NOMO-1 treated with dmso at 0.1 percent for 144 hours (cell line): ENCODE results near the gene YTHDF2.
"Not testable (repeated sequence)": the region's sequence is repeated elsewhere in the genome, so short reads cannot be mapped to it uniquely, and the experiment has no call there.

Experiments used
- DNase-seq: peaks from one replicate; lab custom pipeline; 2025; ENCODE audit not compliant: unreplicated experiment; lab: John Stamatoyannopoulos, UW

Gene YTHDF2

GRCh38 chr1:28736450-28737306 lies at the start of gene YTHDF2:
Gene YTHDF2, plus strand, starts transcription at chr1:28736940. Its CDS starts 181 bp downstream, at chr1:28737121.
- DNase-seq = peak; percentile 96

GRCh38 chr1:28691627-28692026 lies 45.1 kb upstream of the YTHDF2 start:
- not testable (repeated sequence) for DNase-seq

GRCh38 chr1:28703629-28704028 lies 33.1 kb upstream of the YTHDF2 start:
- DNase-seq = no peak

GRCh38 chr1:28716336-28716735 lies 20.4 kb upstream of the YTHDF2 start:
- DNase-seq = no peak

GRCh38 chr1:28718166-28718565 lies 18.6 kb upstream of the YTHDF2 start:
- no peak for DNase-seq

- no peak for DNase-seq
Observed at GRCh38 chr1:28718586-28719331, 18.0 kb upstream of the YTHDF2 start.

- DNase-seq = no peak
Observed at GRCh38 chr1:28719332-28719619, 17.5 kb upstream of the YTHDF2 start.

- DNase-seq = no peak
Observed at GRCh38 chr1:28720376-28720775, 16.4 kb upstream of the YTHDF2 start.

- not testable (repeated sequence) for DNase-seq
Observed at GRCh38 chr1:28721927-28722326, 14.8 kb upstream of the YTHDF2 start.

- not testable (repeated sequence) for DNase-seq
Observed at GRCh38 chr1:28725365-28725764, 11.4 kb upstream of the YTHDF2 start.

GRCh38 chr1:28735961-28736449 lies 735 bp upstream of the YTHDF2 start:
- no peak for DNase-seq

- DNase-seq = no peak
Observed at GRCh38 chr1:28737307-28738132, 780 bp downstream of the YTHDF2 start.

GRCh38 chr1:28740118-28740517 lies 3.4 kb downstream of the YTHDF2 start:
- DNase-seq = no peak

GRCh38 chr1:28744184-28744583 lies 7.4 kb downstream of the YTHDF2 start:
- DNase-seq = no peak

- no peak for DNase-seq
Observed at GRCh38 chr1:28745653-28746173, 9.0 kb downstream of the YTHDF2 start.

- DNase-seq = no peak
Observed at GRCh38 chr1:28750330-28750729, 13.6 kb downstream of the YTHDF2 start.

- not testable (repeated sequence) for DNase-seq
Observed at GRCh38 chr1:28750771-28751294, 14.1 kb downstream of the YTHDF2 start.

- DNase-seq = no peak
Observed at GRCh38 chr1:28751315-28752060, 14.7 kb downstream of the YTHDF2 start.

- no peak for DNase-seq
Observed at GRCh38 chr1:28755701-28756100, 19.0 kb downstream of the YTHDF2 start.

GRCh38 chr1:28756846-28757245 lies 20.1 kb downstream of the YTHDF2 start:
- DNase-seq = no peak
